ENCODE data around the gene GRID2. TPM values are rescaled to one million over a fixed set of nuclear protein-coding genes. Genes with fewer than 3 reads are reported as not detected.

GRID2 gene
- total RNA-seq, 6 experiments from 2014 or later = not detected

- Histone ChIP-seq H3K27me3 (no peaks in the 10 kb centered on the region), H3K9me3 (no peaks in the 10 kb centered on the region), H3K36me3 (no peaks in the 10 kb centered on the region), H3K4me1 (no peaks in the 10 kb centered on the region), H3K4me3 (no peak overlapping the region), H3K27ac (no peak overlapping the region)
- 88% methylated on average over 1 of the region's 1 CpG for WGBS (ENCODE audit: insufficient coverage, low coverage, low lambda C conversion rate, missing lambda C conversion rate)
- intact Hi-C loops (cut with DNase I) = no loop called here
- DNase-seq (no peak), ATAC-seq (no peak)
- TF ChIP-seq POLR2A (IDR thresholded peaks at IDR 0.05) (no peak), CTCF (IDR thresholded peaks at IDR 0.05) (no peak)
Measured at GRCh38 chr4:93480452-93480851, 1176.7 kb downstream of the GRID2 start.

GRCh38 chr4:93495346-93495745 is 1191.6 kb downstream of the GRID2 start:
- Histone ChIP-seq H3K4me1 (no peaks in the 10 kb centered on the region), H3K9me3 (no peaks in the 10 kb centered on the region), H3K27ac (no peak overlapping the region), H3K27me3 (no peaks in the 10 kb centered on the region), H3K36me3 (no peaks in the 10 kb centered on the region), H3K4me3 (no peak overlapping the region)
- ATAC-seq = no peak
- no peak for DNase-seq
- intact Hi-C loops (cut with DNase I) = no loop called here
- 19% methylated on average over 4 of the region's 4 CpGs for WGBS (ENCODE audit: insufficient coverage, low coverage, low lambda C conversion rate, missing lambda C conversion rate)
- TF ChIP-seq CTCF (IDR thresholded peaks at IDR 0.05) (no peak), POLR2A (IDR thresholded peaks at IDR 0.05) (no peak)

- intact Hi-C loops (cut with DNase I) = no loop called here
- H3K4me3 ChIP-seq = no peak overlapping the region
- ATAC-seq = no peak
- 47% methylated on average over 3 of the region's 3 CpGs for WGBS (ENCODE audit: insufficient coverage, low coverage, low lambda C conversion rate, missing lambda C conversion rate)
- TF ChIP-seq POLR2A (IDR thresholded peaks at IDR 0.05) (no peak), CTCF (IDR thresholded peaks at IDR 0.05) (no peak)
- no peaks in the 10 kb centered on the region for H3K27me3 ChIP-seq
- no peak for DNase-seq
- no peaks in the 10 kb centered on the region for H3K36me3 ChIP-seq
- H3K9me3 ChIP-seq = no peaks in the 10 kb centered on the region
- no peak overlapping the region for H3K27ac ChIP-seq
- H3K4me1 ChIP-seq = no peaks in the 10 kb centered on the region
Measured at GRCh38 chr4:93501244-93501643, 1197.5 kb downstream of the GRID2 start.

- H3K27ac ChIP-seq = no peak overlapping the region
- H3K36me3 ChIP-seq = no peaks in the 10 kb centered on the region
- H3K4me1 ChIP-seq = no peaks in the 10 kb centered on the region
- ATAC-seq = no peak
- H3K9me3 ChIP-seq = no peaks in the 10 kb centered on the region
- 48% methylated on average over 3 of the region's 3 CpGs for WGBS (ENCODE audit: insufficient coverage, low coverage, low lambda C conversion rate, missing lambda C conversion rate)
- H3K4me3 ChIP-seq = no peak overlapping the region
- no peak for TF ChIP-seq POLR2A (IDR thresholded peaks at IDR 0.05)
- TF ChIP-seq CTCF (IDR thresholded peaks at IDR 0.05) = no peak
- intact Hi-C loops (cut with DNase I) = no loop called here
- DNase-seq = no peak
- H3K27me3 ChIP-seq = no peaks in the 10 kb centered on the region
Measured at GRCh38 chr4:93501946-93502345, 1198.2 kb downstream of the GRID2 start.

GRCh38 chr4:93502991-93503390 is 1199.2 kb downstream of the GRID2 start:
- DNase-seq = no peak
- intact Hi-C loops (cut with DNase I) = no loop called here
- H3K27me3 ChIP-seq = no peaks in the 10 kb centered on the region
- ATAC-seq = no peak
- no peaks in the 10 kb centered on the region for H3K9me3 ChIP-seq
- H3K36me3 ChIP-seq = no peaks in the 10 kb centered on the region
- H3K4me1 ChIP-seq = no peaks in the 10 kb centered on the region
- TF ChIP-seq CTCF (IDR thresholded peaks at IDR 0.05) (no peak), POLR2A (IDR thresholded peaks at IDR 0.05) (no peak)
- 57% methylated on average over 2 of the region's 2 CpGs for WGBS (ENCODE audit: insufficient coverage, low coverage, low lambda C conversion rate, missing lambda C conversion rate)
- H3K27ac ChIP-seq = no peak overlapping the region
- no peak overlapping the region for H3K4me3 ChIP-seq
